ENCODE results near the gene PVR. TPM values are rescaled to one million over a fixed set of nuclear protein-coding genes. Genes with fewer than 3 reads are reported as not detected.
"Not testable (repeated sequence)": the region's sequence is repeated elsewhere in the genome, so short reads cannot be mapped to it uniquely, and the experiment has no call there.

PVR gene
- total RNA-seq, 1 donor from 2014 or later, result 212 TPM

GRCh38 chr19:44617110-44617880 lies 26.4 kb upstream of the PVR start:
- DNase-seq (ENCODE audit: extremely low read depth, low read depth, low spot score), result no peak

- DNase-seq (ENCODE audit: extremely low read depth, low read depth, low spot score), result no peak
These were observed 24.9 kb upstream of the PVR start for GRCh38 chr19:44618640-44619357.

GRCh38 chr19:44620667-44621066 lies 23.0 kb upstream of the PVR start:
- DNase-seq (ENCODE audit: extremely low read depth, low read depth, low spot score), result no peak

GRCh38 chr19:44621367-44621766 lies 22.3 kb upstream of the PVR start:
- DNase-seq (ENCODE audit: extremely low read depth, low read depth, low spot score), result no peak

- DNase-seq (ENCODE audit: extremely low read depth, low read depth, low spot score), result peak; percentile 42
These were observed 20.6 kb upstream of the PVR start for GRCh38 chr19:44623080-44623479.

- no peak for DNase-seq (ENCODE audit: extremely low read depth, low read depth, low spot score)
These were observed 20.1 kb upstream of the PVR start for GRCh38 chr19:44623626-44624025.

GRCh38 chr19:44624840-44625354 lies 18.8 kb upstream of the PVR start:
- DNase-seq (ENCODE audit: extremely low read depth, low read depth, low spot score), result no peak

- not testable (repeated sequence) for DNase-seq (ENCODE audit: extremely low read depth, low read depth, low spot score)
These were observed 18.1 kb upstream of the PVR start for GRCh38 chr19:44625637-44626036.

GRCh38 chr19:44626048-44626624 lies 17.6 kb upstream of the PVR start:
- DNase-seq (ENCODE audit: extremely low read depth, low read depth, low spot score), result peak; percentile 85

GRCh38 chr19:44627631-44628030 lies 16.1 kb upstream of the PVR start:
- no peak for DNase-seq (ENCODE audit: extremely low read depth, low read depth, low spot score)

GRCh38 chr19:44628793-44629192 lies 14.9 kb upstream of the PVR start:
- DNase-seq (ENCODE audit: extremely low read depth, low read depth, low spot score), result no peak

GRCh38 chr19:44631611-44632010 lies 12.1 kb upstream of the PVR start:
- not testable (repeated sequence) for DNase-seq (ENCODE audit: extremely low read depth, low read depth, low spot score)

GRCh38 chr19:44634058-44634457 lies 9.7 kb upstream of the PVR start:
- DNase-seq (ENCODE audit: extremely low read depth, low read depth, low spot score), result not testable (repeated sequence)

GRCh38 chr19:44634785-44635184 lies 8.9 kb upstream of the PVR start:
- DNase-seq (ENCODE audit: extremely low read depth, low read depth, low spot score), result no peak

GRCh38 chr19:44635581-44636438 lies 7.9 kb upstream of the PVR start:
- no peak for DNase-seq (ENCODE audit: extremely low read depth, low read depth, low spot score)

GRCh38 chr19:44636439-44637389 lies 7.0 kb upstream of the PVR start:
- DNase-seq (ENCODE audit: extremely low read depth, low read depth, low spot score), result no peak

- no peak for DNase-seq (ENCODE audit: extremely low read depth, low read depth, low spot score)
These were observed 6.3 kb upstream of the PVR start for GRCh38 chr19:44637390-44637764.

GRCh38 chr19:44640518-44640917 lies 3.2 kb upstream of the PVR start:
- DNase-seq (ENCODE audit: extremely low read depth, low read depth, low spot score), result no peak

GRCh38 chr19:44641501-44642265 lies 2.0 kb upstream of the PVR start:
- no peak for DNase-seq (ENCODE audit: extremely low read depth, low read depth, low spot score)

Data from glomerular endothelial cell (primary cell).